GM18502 (cell line): Measurements from ENCODE around the gene H2BK1.

Experiments used
- ATAC-seq: cut with Tn5 transposase; IDR thresholded peaks from one replicate; pipeline ENCODE4 v1.9.1; 2021; ENCODE audit warnings: mild to moderate bottlenecking; ENCODE audit not compliant: unreplicated experiment, poor library complexity

H2BK1 gene

DNA sequence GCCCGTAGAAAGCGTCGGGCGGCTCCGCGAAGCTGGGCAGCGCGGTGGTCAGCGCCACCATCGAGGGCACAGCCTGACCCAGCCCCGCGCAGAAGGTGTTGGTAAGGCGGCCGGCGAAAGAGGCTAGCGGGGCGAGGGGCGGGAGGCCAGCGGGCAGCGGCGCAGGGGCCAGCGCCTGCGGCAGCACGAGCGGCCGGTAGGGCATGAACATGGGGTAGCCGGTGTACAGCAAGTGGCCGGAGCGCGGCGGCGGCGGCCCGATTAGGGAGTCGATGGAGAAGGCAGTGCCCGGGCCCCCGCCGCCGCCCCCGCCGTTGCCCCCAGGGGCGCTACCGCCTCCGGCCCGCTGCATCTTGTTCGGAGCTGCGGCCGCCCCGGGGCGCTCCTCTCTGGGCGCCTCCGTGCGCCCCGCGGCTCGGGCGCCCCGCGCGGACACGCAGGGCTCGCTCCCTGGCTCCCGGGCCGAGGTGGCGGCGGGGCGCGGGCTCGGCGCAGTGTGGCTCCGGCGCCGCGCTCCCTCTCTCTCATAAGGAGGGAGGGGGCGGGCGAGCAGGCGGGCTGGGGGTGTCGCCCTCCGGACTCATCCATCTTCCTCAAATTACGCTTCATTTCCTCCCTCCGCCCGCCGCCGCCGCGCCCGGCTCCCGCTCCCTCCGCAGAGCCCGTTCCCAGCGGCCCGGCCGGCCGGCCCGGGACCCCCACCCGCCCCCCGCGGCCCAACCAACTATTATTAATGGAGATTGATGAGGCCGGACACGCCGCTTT lies 42.9 kb downstream of the H2BK1 start, which contains the start of gene GBX1:
GBX1 (minus strand) TSS at position 498 of the 765 bp plus-strand sequence; CDS start at position 352, 146 bp downstream.
- ATAC-seq = no peak

DNA sequence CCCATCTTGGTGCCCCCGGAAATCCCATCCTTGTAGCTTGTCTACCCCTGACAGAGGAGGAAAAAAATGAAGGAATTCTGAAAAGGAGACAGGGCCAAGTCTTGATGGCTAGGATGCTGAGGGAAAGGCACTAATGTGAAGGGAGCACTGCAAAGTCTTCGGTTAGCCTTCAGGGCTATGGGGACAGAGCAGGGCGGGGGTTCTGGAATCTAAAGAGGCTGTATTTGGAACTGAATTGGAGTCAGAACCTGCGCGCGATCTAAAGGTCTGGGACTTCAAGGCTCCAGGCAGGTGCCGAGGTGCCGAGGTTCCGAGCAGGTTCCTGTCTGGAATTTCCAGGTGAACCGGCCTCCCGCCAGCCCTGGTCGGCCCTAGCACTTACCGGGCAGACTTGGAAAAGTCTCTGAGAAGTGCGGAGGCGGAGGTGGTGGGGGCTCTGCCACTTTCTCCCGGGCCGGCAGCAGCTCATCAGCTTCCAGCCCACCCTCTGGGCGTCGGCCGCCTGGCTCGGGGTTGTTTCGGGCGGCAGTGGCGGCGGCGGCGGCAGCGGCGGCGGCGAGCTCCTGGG lies 43.6 kb downstream of the H2BK1 start:
- no peak for ATAC-seq

DNA sequence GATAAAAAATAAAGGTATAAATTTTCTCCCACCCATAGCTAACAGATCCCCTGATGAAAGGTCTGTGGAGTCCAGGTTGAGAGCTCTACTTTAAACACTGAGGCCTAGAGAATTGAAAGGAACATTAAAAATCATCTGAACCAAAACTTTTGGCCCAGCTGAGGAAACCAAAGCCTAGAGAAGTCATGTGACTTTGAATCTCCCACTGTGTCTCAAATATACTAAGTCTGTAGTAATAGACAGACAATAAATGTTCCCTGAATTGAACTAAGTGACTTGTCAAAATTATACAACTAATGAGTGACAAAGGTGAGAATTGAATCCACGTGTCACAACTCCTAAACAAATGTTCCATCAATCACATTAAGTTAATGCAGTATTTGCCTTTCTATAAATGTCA lies 48.5 kb downstream of the H2BK1 start:
- ATAC-seq = no peak
